ENCODE measurements around the gene FMN1.

Gene FMN1

DNA sequence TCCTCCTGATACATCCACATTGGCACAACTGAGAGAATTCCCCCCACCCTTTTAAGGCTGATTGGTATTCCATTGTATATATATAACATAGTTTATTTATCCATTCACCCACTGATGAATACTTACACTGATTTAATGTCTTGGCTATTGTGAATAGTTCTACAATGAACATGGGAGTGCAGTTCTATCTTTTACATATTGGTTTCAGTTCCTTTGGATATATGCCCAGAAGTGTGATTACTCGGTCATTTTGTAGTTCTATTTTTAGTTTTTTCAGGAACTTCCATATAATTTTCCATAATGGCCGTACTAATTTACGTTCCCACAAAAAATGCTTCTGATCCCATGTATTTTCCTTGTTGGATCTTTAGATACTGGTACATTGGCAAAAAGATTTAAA is 135.3 kb downstream of the FMN1 start:
- no peak for DNase-seq (ENCODE audit: low read depth)

DNA sequence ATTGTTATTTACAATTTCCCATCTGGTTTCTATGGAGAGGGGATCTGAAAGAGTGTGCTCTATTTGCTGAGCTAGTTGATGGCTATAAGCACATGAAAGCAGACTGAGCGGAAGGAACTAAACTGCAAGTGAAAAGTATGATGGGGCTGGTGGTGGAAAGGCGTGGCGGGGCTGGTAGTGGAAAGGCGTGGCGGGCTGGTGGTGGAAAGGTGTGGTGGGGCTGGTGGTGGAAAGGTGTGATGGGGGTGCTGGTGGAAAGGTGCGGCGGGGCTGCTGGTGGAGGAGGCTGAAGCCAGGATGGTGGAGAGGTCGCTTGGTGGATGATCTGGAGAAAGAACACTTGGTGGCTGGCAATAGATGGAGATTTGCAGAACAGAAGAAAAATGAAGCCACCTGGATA is 136.7 kb downstream of the FMN1 start:
- no peak for DNase-seq (ENCODE audit: low read depth)

DNA sequence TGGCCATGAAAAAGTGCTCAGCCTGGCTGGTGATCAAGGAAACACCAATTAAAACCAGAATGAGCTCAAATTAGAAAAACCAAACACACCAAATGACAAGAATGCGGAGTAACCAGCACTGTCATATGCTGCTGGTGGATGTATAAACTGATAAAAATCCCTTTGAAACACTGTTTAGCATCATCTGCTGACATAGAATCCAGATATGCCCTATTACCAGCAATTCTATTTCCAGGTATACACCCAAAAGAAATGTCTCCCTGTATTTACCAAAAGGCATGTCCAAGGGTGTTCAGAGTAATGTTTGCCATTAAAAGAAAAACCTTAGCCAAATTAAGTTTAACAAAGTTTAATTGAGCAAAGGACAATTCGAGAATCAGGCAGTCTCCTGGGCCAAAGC is 138.6 kb downstream of the FMN1 start:
- no peak for DNase-seq (ENCODE audit: low read depth)

DNA sequence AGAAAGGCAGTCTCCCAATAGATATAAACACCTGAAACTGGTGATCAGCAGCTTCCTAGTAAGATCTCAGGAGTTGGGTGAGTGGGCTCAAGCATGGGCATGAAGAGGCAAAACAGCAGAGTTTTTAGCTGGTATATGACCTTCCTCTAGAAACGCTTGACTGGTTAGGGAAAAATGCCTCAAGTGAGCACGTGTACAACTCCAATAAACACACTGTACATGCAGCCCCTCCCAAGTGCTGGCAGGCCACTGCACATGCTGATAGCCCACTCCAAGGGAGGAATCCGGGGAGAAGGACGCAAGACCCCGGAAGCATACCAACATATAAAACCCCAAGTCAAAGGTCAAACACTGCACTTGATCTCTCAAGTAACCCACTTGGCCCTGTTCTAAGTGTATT is 143.0 kb downstream of the FMN1 start:
- DNase-seq (ENCODE audit: low read depth), result no peak

DNA sequence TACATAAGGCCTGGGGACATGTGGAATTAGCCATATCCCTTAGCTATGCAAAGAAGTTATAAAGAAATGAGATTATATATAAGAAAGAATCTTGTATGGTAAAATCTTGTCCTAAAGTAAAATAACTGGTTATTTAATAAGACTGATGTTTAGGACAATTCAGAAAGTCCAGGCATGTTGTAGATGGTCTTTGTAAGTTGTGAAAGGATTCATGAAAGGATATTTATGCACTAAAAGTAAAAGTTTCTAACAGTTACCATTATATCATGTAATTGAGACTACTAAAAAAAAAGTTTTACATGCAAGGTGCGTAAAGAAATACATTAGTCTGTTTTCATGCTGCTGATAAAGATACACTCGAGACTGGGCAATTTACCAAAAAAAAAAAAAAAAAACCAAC is 146.3 kb downstream of the FMN1 start:
- no peak for DNase-seq (ENCODE audit: low read depth)

DNA sequence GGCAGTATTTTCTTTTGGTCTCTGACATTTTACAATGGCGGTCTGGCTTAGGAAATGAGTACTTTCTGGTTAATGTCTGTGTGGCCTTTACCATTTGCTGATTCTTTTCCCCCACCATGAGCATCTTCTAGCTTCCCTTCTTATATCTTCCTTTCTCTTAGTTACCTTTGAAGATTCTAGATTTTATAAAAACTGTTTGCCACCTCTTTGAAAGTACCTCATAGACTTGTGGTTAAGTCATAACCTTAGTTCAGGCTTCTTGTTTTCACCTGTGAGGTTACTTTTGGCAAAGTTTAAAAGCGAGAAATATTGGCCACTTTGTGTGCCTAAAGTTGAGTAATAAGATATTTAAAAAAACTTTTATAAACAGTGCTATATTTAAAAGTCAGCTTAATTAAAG is 147.4 kb downstream of the FMN1 start:
- DNase-seq (ENCODE audit: low read depth), result no peak

DNA sequence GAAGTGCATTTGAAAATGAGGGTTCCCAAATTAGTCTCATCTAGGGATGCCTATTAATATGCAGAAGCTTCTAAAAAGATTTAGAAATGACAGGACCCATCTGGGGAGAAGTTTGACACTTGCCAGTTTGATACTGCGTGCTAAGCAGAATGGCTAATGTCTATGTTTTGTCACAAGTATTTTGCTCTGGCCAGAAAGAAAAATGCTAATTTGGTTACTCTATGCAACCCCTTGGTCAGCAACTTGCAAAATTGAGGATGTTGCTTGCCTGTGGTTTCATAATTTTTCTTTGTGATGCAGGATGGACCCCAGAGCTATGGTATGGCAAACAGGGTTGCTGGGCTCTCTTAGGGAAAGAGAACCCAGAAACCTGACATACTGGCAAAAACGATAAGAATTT is 148.2 kb downstream of the FMN1 start:
- DNase-seq (ENCODE audit: low read depth), result no peak

DNA sequence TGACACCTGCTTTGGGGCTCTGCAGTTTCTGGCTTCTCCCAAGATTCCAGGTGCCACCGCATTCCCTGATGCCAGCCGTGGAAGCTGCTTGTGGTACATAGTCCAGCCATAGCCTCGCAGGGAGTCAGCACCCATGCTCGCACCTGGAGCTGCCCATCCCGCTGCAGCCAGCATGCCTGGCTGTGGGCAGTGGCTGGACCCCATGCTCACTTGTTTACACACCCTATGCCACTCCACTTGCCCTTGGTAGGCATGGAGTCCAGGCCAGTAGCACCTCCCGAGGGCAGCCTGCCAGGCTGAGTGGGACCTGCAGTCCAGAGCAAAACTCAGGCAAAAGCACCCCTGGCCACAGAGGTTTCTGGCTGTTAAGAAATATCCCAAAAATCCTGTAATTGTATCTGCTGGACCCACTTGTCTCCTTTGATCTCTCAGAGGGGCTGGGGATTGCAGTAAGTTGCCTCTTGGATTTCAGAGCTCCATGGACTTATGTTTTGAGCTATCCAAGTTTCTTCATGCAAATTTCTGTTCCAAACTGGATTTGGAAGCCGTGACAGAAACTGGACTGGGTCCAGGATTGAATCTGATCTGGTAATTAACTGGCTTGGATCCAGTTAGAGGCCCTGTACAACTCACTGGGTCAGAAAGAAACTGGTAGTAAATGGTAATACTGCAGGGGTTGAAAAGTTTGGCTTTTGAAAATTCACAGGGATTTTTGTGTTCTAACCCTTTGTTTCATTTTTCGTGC is 149.3 kb downstream of the FMN1 start:
- DNase-seq (ENCODE audit: low read depth), result no peak

DNA sequence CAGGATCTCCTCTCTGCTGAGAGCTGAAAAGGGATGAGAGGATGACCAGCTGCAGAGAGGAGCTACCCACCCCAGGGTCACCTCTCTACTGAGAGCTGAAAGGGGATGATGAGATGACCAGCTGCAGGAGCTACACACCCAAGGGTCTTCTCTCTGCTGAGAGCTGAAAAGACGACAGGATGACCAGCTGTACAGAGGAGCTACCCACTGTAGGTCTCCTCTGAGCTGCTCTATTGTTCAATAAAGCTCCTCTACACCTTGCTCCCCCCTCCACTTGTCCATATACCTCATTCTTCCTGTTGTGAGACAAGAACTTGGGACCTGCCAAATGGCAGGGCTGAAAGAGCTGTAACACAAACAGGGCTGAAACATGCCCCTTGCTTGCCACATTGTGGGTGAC is 149.9 kb downstream of the FMN1 start:
- no peak for DNase-seq (ENCODE audit: low read depth)

DNA sequence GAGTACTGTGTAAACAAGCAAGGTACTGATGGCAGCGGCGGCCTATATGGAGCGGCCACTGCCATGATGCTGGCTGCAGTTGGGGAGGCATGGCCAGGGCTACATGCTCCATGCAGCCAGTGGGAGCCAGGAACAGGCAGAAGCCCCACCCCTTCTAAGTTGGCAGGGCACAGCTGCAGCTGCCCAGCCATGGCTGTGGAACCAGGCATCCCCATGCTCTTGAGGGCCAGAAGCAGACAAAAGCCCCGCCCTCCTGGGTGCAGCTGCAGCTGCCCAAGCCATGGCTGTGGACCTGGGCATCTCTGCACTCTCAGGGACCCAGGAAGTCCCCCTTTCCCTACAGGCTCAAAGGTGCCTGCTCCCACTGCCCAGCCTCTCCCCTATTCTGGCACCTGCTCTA is 150.9 kb downstream of the FMN1 start:
- no peak for DNase-seq (ENCODE audit: low read depth)

DNA sequence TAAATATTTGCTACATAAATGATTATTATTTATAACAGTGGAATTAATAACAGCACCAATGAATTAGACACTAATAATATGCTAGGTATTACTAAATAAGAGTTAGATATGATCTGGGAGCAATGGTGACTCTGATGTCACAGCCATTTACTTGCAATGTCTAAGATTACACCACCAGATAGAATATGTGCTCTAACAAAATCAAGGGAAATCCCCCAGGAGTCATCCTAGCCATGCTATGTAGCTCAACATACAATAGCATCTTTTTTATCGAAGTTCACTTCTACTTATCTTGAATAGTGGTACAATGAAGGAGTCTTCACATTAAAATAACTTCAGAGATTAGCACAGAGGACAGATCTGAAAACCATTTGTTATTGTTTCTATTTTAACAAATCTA is 154.0 kb downstream of the FMN1 start:
- no peak for DNase-seq (ENCODE audit: low read depth)

DNA sequence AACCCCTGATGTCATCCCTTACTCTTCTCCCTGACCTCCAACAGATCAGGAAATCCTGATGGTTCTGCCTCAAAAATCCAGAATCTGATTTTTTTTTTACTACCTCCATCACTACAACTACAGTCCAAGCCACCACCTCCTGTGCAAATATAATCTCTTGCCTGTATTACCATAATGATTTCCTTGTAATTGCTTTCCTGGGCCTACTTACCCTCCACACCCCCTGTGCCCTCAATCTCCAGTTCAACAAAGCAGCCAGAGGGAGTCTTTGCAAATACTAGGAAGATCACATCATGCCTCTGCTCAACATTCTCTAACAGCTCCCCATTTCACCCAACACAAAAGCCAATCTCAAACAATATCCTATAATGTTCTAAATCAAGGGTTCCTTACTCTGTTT is 159.9 kb downstream of the FMN1 start:
- DNase-seq (ENCODE audit: low read depth), result no peak

DNA sequence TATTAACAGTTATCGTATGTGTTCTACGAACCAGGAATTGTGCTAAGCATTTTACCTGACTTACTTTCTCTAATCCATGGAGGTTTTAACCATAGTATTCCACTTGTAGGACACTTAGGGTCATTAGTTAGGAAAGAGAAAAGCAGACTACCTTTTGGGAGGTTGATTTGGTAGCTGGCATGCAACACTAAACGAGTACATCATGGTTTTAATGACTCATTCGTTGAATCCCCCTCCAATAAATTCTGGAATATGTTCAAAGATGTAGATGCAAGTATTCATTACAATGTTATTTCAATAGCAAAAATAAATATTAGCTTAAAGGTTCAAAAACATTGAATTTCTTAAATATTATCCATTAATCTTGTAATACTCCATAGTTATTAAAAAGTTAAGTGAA is 162.5 kb downstream of the FMN1 start:
- DNase-seq (ENCODE audit: low read depth), result no peak

DNA sequence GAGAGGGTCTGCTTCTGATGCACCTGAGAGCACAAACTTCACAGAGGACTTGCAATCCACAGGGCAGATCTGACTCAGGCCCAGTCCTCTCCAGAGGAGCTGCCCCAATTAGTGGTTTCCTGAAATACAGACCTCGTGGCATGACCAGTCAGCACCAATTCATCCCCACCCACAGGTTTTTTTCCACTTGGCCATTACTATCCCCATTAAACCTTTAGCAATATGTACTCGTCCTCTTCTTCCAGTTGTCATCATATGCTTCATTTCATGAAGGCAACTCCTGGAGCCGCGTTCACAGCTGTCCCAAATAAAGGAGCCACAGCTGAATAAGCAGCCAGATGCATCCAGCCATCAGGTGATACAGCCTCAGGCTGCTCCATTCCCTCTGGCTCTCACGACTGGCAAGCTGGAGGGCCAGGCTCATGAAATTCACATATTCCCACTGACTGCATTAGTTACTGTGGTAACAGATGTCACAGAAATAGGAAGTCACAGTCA is 163.1 kb downstream of the FMN1 start:
- DNase-seq (ENCODE audit: low read depth), result no peak

DNA sequence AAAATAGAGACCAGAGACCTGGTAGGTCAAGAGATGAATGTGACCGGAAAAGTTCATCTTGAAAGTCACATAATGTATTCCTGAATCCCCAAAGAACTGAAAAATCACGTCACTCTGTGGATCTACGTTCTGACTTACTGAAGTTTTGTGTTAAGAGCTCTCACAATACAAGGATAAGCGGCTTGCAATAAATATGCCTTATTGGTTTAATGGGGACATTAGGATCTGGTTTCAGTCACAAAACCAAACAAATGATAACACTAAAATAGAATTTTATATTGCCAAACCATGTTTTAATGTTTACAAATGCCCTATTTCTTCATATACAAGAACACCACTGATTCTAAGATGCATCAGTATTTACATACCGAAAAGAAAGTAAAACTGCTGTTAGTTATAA is 164.2 kb downstream of the FMN1 start:
- DNase-seq (ENCODE audit: low read depth), result no peak

DNA sequence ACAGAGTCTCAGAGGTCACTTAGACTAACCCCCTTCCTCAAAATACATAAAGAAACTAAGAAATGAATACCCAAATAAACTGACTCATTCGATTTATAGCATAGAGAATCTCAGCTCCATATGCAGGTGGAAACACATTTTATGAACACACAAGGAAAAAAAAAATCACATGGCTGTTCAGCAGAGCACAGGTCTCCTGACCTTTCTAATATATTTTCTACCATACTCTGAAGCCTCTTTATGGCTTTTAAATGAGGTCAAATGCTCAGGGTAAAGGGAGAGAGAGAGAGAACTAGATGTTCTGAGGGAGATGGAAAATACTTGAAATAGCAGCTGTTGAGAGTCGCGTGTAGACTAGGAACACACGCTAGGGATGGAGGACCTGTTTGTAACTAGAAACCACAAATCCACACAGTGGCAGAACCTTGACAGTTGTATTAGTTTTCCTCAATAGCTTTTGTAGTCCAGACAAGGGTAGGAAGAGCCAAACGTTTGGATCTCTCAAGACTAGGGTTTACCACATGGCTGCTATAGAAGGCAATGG is 165.3 kb downstream of the FMN1 start:
- no peak for DNase-seq (ENCODE audit: low read depth)

DNA sequence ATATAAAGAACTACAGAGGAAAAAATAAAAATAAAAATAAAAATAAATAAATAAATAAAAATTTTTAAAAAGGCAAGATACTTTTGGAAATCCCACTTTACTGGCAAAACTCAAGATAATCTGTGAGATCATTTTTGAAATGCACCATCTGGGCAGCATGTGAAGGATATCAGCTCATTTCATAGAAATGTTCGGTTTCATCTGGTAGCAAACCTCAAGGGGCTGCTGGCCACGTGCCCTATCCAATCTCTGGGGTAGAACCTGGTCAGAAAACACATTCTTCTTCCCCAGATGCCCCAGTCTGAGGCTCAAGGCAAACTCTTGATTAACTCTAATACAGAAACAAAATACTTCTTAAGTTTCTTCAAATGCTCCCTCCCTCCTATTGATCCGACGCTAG is 166.0 kb downstream of the FMN1 start:
- no peak for DNase-seq (ENCODE audit: low read depth)

DNA sequence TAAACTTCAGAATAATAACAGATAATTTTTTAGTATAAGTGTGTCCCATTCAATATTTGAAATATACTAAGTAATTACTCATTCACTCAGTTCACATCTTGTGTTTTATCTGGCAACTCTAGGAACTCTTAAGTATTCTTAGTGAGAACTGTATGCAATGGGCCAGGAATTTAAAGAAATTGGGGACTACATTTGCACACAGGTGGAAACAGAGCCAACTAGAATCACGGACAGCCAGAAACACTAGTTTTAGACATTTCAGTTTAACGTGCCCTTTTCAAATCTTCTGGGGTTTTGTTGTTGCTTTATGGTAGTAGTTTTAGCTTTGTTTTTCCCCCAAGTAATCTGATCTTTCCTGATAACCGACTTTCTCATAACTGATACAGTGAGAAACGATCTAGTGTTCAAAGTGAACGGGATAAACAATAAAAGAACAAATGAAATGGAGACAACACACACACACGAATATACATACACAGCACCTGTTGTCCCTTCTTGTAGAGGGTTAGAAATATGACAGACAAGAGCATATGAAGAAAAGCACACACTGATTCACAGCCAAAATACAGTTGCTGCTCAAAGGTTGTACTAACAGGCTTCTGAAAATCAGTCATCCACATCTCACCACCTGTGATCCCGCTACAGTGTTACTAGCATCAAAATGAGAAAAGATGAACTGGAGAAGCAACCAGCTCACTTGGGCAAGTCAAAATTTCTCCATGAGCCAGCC is 167.0 kb downstream of the FMN1 start:
- no peak for DNase-seq (ENCODE audit: low read depth)

DNA sequence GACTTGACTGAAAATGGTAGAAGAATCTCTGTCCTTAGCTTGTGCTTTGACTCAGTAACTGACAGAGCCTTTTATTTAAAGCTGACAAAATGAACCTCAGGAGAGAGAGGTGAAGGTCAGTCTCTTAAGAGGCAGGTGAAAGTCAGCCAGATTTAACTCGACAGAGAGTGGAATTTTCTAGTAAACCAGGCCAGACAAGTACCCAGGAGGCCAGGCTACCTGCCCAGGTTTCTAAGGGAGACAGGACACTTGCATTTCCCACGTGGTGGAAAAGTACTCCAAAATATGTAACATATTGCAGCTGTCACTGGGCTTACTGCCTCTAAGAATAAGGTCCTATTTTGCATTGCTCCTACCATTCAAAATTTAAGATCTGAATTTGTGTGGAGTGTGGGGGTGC is 167.9 kb downstream of the FMN1 start:
- no peak for DNase-seq (ENCODE audit: low read depth)

DNA sequence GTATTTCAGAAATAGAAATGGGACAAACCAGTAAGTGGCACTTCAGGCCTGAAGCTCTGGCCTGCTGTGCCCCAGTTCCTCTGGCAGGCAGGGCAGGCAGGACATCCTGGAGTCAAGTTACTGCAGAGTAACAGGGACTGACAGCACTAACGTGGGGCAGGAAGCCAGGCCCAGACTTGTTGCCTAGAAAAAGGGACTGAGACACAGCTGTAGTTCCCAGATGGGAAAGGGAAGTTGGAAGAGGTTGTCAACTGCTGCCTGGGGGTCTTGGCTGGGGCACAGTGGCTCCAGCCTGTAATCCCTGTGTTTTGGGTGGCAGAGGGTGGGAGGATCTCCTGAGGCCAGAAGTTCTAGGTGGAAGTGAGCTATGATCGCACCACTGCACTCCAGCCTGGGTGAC is 171.9 kb downstream of the FMN1 start:
- no peak for DNase-seq (ENCODE audit: low read depth)

DNA sequence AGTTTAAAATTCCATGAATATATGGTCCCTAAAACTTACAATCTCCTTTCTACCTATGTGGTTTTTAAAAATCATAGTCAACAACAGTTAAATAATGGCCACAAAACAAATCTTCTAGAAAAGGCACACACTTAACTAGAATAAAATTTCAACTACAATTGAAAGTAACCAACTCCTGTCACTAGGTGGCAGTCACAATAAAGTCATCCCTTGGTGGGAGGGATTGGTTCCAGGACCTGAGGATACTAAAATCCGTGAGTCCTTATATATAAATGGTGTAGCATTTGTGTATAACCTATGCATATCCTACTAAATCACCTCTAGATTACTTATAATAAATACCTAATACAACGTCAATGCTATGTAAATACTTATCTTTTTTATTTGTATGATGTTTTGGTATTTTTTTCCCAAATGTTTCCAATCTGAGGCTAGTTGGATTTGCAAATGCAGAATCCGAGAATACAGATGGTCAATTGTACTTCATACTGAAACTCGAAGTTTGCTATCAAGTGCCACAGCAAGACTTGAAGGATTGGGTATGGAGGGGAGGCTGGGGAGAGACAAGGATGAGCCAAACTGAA is 172.6 kb downstream of the FMN1 start:
- DNase-seq (ENCODE audit: low read depth), result no peak

DNA sequence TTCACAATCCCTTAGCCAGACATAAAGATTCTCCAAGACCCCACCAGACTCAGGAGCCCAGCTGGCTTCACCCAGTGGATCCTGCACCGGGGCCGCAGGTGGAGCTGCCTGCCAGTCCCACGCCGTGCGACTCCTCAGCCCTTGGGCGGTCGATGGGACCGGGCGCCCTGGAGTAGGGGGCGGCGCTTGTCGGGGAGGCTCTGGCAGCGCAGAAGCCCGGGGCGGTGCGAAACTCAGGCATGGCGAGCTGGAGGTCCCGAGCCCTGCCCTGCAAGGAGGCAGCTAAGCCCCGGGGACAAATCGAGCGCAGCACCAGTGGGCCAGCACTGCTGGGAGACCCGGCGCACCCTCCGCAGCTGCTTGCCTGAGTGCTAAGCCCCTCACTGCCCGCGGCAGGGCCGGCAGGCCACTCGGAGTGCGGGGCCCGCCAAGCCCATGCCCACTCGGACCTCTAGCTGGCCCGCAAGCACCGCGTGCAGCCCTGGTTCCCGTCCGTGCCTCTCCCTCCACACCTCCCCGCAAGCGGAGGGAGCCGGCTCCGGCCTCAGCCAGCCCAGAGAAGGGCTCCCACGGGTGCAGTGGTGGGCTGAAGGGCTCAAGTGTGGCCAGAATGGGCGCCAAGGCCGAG is 175.0 kb downstream of the FMN1 start:
- no peak for DNase-seq (ENCODE audit: low read depth)
